Uterus (tissue), 4 donors: Measurements from ENCODE around the gene AGXT2. TPM values are rescaled to one million over a fixed set of nuclear protein-coding genes. Genes with fewer than 3 reads are reported as not detected.

Source experiments
- DNase-seq, 2 donors: peaks; one replicate each; pipeline ENCODE4 v3.0.0-alpha.2; 2019 to 2020
- H3K27ac ChIP-seq, 2 donors: fragments of 200-600 bp; sonication (generic); 1 replicate in 1 of 2; 2 replicates in 1 of 2; pipeline ENCODE4 v1.5.1; 2016 to 2018
- H3K27me3 ChIP-seq, 2 donors: fragments of 200-600 bp; sonication (generic); one replicate each; pipeline ENCODE4 v1.5.1; 2018 to 2019; ENCODE audit warnings: control low read depth in 1 of 2
- H3K36me3 ChIP-seq, 2 donors: fragments of 200-600 bp; sonication (generic); one replicate each; pipeline ENCODE4 v1.5.1; 2019; ENCODE audit warnings: control low read depth in 1 of 2
- H3K4me1 ChIP-seq, 2 donors: fragments of 200-600 bp; sonication (generic); one replicate each; pipeline ENCODE4 v1.5.1; 2018 to 2019; ENCODE audit warnings: control low read depth in 1 of 2
- H3K4me3 ChIP-seq, 2 donors: fragments of 200-600 bp; sonication (generic); 1 replicate in 1 of 2; 2 replicates in 1 of 2; pipeline ENCODE4 v1.5.1; 2018 to 2019; ENCODE audit warnings: mild to moderate bottlenecking in 1 of 2
- H3K9me3 ChIP-seq, 2 donors: fragments of 200-600 bp; sonication (generic); one replicate each; pipeline ENCODE4 v1.5.1; 2019; ENCODE audit warnings: control low read depth in 1 of 2
- CTCF ChIP-seq, 4 experiments: fragments of 200-600 bp in 2 of 4; fragments of 450-650 bp in 2 of 4; sonication (generic) in 2 of 4; IDR thresholded peaks; one replicate each; pipeline ENCODE4 v1.5.1; 2016 to 2019; ENCODE audit warnings: antibody characterized with exemption in 4 of 4, mild to moderate bottlenecking in 2 of 4, moderate library complexity in 1 of 4
- POLR2A ChIP-seq, 2 donors: fragments of 450-650 bp; IDR thresholded peaks; one replicate each; pipeline ENCODE4 v1.6.1; 2016; ENCODE audit warnings: antibody characterized with exemption in 2 of 2, mild to moderate bottlenecking in 1 of 2, moderate library complexity in 1 of 2
- intact Hi-C: fragments of 100-400 bp; cut with DNase I; formaldehyde crosslinking; loops from one replicate; pipeline ENCODE4 v1.15.1; 2023; ENCODE audit warnings: low total_unique reads
- total RNA-seq, 4 donors: library from RNA; depleted of rRNA in 3 of 4; stranded (reverse); fragments of >200 nt in 3 of 4; gene quantifications; one replicate each; pipeline versions ENCODE4 v1.1.0 to v1.2.4, GENCODE V29; 2014 to 2023
- donor health status: DM: yes; HTN: yes; CAD: no.

AGXT2 gene
- total RNA-seq, 4 donors from 2014 or later, result not detected

GRCh38 chr5:34993951-34994350, 53.8 kb downstream of the AGXT2 start:
- TF ChIP-seq CTCF (IDR thresholded peaks at IDR 0.05) (no peak), POLR2A (IDR thresholded peaks at IDR 0.05) (no peak)
- Histone ChIP-seq H3K27ac (no peak overlapping the region), H3K27me3 (no peaks in the 10 kb centered on the region), H3K4me3 (no peak overlapping the region), H3K9me3 (no peaks in the 10 kb centered on the region), H3K4me1 (no peaks in the 10 kb centered on the region), H3K36me3 (no peaks in the 10 kb centered on the region)
- DNase-seq, result no peak
- intact Hi-C loops, result no loop called here

GRCh38 chr5:34991486-34992238, 56.1 kb downstream of the AGXT2 start:
- no peaks in the 10 kb centered on the region for H3K27me3 ChIP-seq
- no peaks in the 10 kb centered on the region for H3K4me1 ChIP-seq
- intact Hi-C loops, result no loop called here
- no peak overlapping the region for H3K4me3 ChIP-seq
- no peaks in the 10 kb centered on the region for H3K36me3 ChIP-seq
- TF ChIP-seq POLR2A (IDR thresholded peaks at IDR 0.05) (no peak), CTCF (IDR thresholded peaks at IDR 0.05) (no peak)
- H3K27ac ChIP-seq, result no peak overlapping the region
- DNase-seq, result no peak
- H3K9me3 ChIP-seq, result peaks cover 0 to 4% of the 10 kb centered on the region in 2 donors

GRCh38 chr5:34986965-34987364, 60.8 kb downstream of the AGXT2 start:
- Histone ChIP-seq H3K9me3 (peaks cover 0 to 4% of the 10 kb centered on the region in 2 donors), H3K4me3 (no peak overlapping the region), H3K27ac (no peak overlapping the region), H3K27me3 (no peaks in the 10 kb centered on the region), H3K36me3 (no peaks in the 10 kb centered on the region), H3K4me1 (no peaks in the 10 kb centered on the region)
- intact Hi-C loops, result no loop called here
- no peak for DNase-seq
- no peak for TF ChIP-seq POLR2A (IDR thresholded peaks at IDR 0.05)
- TF ChIP-seq CTCF (IDR thresholded peaks at IDR 0.05), result no peak

- no peaks in the 10 kb centered on the region for H3K27me3 ChIP-seq
- no peak for DNase-seq
- no peak overlapping the region for H3K4me3 ChIP-seq
- no peak for TF ChIP-seq CTCF (IDR thresholded peaks at IDR 0.05)
- TF ChIP-seq POLR2A (IDR thresholded peaks at IDR 0.05), result no peak
- peaks cover 0 to 4% of the 10 kb centered on the region in 2 donors for H3K9me3 ChIP-seq
- no peak overlapping the region for H3K27ac ChIP-seq
- no peaks in the 10 kb centered on the region for H3K4me1 ChIP-seq
- intact Hi-C loops, result no loop called here
- no peaks in the 10 kb centered on the region for H3K36me3 ChIP-seq
These were observed 64.9 kb downstream of the AGXT2 start for GRCh38 chr5:34982823-34983222.

- H3K36me3 ChIP-seq, result no peaks in the 10 kb centered on the region
- no peak for DNase-seq
- H3K4me1 ChIP-seq, result no peaks in the 10 kb centered on the region
- H3K9me3 ChIP-seq, result no peaks in the 10 kb centered on the region
- intact Hi-C loops, result no loop called here
- H3K27me3 ChIP-seq, result no peaks in the 10 kb centered on the region
- TF ChIP-seq POLR2A (IDR thresholded peaks at IDR 0.05), result no peak
- no peak for TF ChIP-seq CTCF (IDR thresholded peaks at IDR 0.05)
- no peak overlapping the region for H3K27ac ChIP-seq
- no peak overlapping the region for H3K4me3 ChIP-seq
These were observed 69.1 kb downstream of the AGXT2 start for GRCh38 chr5:34978681-34979080.
